MM.1S (cell line): ENCODE results near the gene TP73.

ENCODE experiments used
- DNase-seq: peaks from one replicate; pipeline ENCODE4 v3.0.0-alpha.2; 2015
- H2AFZ ChIP-seq: fragments of 300-600 bp; sonication (generic); 2 replicates; pipeline ENCODE4 v1.6.0; 2016; ENCODE audit warnings: antibody characterized with exemption, low read length
- H3F3A ChIP-seq: fragments of 300-600 bp; sonication (generic); 2 replicates; pipeline ENCODE4 v1.6.1; 2016; ENCODE audit warnings: mild to moderate bottlenecking, antibody characterized with exemption, low read length, moderate library complexity, mixed read lengths; ENCODE audit not compliant: insufficient read depth
- H3K27ac ChIP-seq: fragments of 300-600 bp; sonication (generic); 2 replicates; pipeline ENCODE4 v1.5.1; 2016; ENCODE audit warnings: mild to moderate bottlenecking, low read length
- H3K27me3 ChIP-seq: fragments of 300-600 bp; sonication (generic); replicated peaks from 2 replicates; pipeline ENCODE4 v1.6.0; 2016; ENCODE audit warnings: low read length; ENCODE audit not compliant: insufficient read depth
- H3K36me3 ChIP-seq: fragments of 300-600 bp; sonication (generic); replicated peaks from 2 replicates; pipeline ENCODE4 v1.6.1; 2016; ENCODE audit warnings: mild to moderate bottlenecking, low read length, mixed read lengths; ENCODE audit not compliant: insufficient read depth
- H3K4me1 ChIP-seq: fragments of 300-600 bp; sonication (generic); 2 replicates; pipeline ENCODE4 v1.6.1; 2016; ENCODE audit warnings: low read length, mixed read lengths
- H3K4me2 ChIP-seq: fragments of 300-600 bp; sonication (generic); 2 replicates; pipeline ENCODE4 v1.6.0; 2016; ENCODE audit warnings: low read depth, low read length
- H3K4me3 ChIP-seq: fragments of 300-600 bp; sonication (generic); 2 replicates; pipeline ENCODE4 v1.5.1; 2016; ENCODE audit warnings: low read length, mixed read lengths
- H3K79me2 ChIP-seq: fragments of 300-600 bp; sonication (generic); 2 replicates; pipeline ENCODE4 v1.6.1; 2016; ENCODE audit warnings: mixed run types, low read length, mixed read lengths
- H3K9ac ChIP-seq: fragments of 300-600 bp; sonication (generic); 2 replicates; pipeline ENCODE4 v1.6.1; 2016; ENCODE audit warnings: low read length, mixed read lengths
- H3K9me2 ChIP-seq: fragments of 300-600 bp; sonication (generic); replicated peaks from 2 replicates; pipeline ENCODE4 v1.6.1; 2016; ENCODE audit warnings: mild to moderate bottlenecking, low read length, mixed read lengths; ENCODE audit not compliant: insufficient read depth
- H3K9me3 ChIP-seq: fragments of 300-600 bp; sonication (generic); replicated peaks from 2 replicates; pipeline ENCODE4 v1.6.1; 2016; ENCODE audit warnings: mild to moderate bottlenecking, low read length, mixed read lengths; ENCODE audit not compliant: insufficient read depth
- H4K20me1 ChIP-seq: fragments of 300-600 bp; sonication (generic); 2 replicates; pipeline ENCODE4 v1.6.1; 2016; ENCODE audit warnings: mild to moderate bottlenecking, low read length, moderate library complexity, mixed read lengths; ENCODE audit not compliant: insufficient read depth
- EZH2 ChIP-seq: fragments of 300-600 bp; sonication (generic); optimal IDR thresholded peaks from 2 replicates; pipeline ENCODE3; 2017; ENCODE audit warnings: low read depth, mild to moderate bottlenecking, antibody characterized with exemption, low read length, mixed read lengths
- EZH2phosphoT487 ChIP-seq: fragments of 300-600 bp; sonication (generic); IDR thresholded peaks from 2 replicates; pipeline ENCODE4 v1.6.1; 2018; ENCODE audit warnings: antibody characterized with exemption, low read length
- TF ChIP-seq, protein P1 (sequence below): fragments of 300-600 bp; sonication (generic); IDR thresholded peaks from 2 replicates; pipeline ENCODE4 v1.5.1; 2016; ENCODE audit warnings: antibody characterized with exemption, low read length, mixed read lengths

The TP73 gene

DNA sequence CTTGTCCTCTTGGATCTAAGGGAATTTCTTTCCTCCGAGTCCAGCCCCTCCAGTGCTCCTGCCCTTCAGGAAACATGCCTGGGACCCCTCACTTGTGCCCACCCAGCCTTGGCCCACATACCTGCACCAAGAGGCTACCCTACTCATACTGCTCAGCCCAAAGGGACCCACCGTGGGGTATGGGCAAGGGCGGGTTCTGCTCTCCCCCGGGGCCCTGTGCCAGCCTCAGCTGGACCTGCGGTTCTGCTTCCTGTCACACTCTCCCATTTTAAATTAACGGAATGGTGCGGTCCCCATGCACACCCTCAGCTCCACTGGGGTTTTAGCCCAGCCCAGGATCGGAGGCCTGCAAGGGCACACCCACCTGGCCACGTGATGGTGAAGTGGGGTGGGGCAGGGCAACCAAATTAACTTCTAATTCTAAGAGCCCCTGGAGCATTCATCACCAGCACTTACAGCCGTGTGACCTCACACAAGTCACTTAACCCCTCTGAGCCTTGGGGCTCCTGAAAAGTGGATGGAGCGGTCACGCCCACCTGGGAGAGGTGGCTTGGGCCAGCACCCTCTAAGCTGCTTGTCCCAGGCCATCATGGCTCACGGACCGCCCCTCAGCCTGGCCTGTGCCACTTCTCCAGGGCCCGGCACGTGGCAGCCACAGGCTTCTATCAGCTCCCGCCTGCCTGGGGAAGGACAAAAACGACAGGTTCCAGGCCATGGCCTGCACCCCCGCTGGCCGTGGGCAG lies 28.3 kb downstream of the TP73 start:
- H3K36me3 ChIP-seq, result no peaks in the 10 kb centered on the region
- H2AFZ ChIP-seq, result no peak overlapping the region
- no peaks in the 10 kb centered on the region for H4K20me1 ChIP-seq
- peaks cover 2% of the 10 kb centered on the region; the same call in 1 of the 2 replicates for H3K79me2 ChIP-seq
- H3K27me3 ChIP-seq, result no peaks in the 10 kb centered on the region
- H3K9me2 ChIP-seq, result no peaks in the 10 kb centered on the region
- no peaks in the 10 kb centered on the region for H3K9me3 ChIP-seq
- TF ChIP-seq, protein P1, sequence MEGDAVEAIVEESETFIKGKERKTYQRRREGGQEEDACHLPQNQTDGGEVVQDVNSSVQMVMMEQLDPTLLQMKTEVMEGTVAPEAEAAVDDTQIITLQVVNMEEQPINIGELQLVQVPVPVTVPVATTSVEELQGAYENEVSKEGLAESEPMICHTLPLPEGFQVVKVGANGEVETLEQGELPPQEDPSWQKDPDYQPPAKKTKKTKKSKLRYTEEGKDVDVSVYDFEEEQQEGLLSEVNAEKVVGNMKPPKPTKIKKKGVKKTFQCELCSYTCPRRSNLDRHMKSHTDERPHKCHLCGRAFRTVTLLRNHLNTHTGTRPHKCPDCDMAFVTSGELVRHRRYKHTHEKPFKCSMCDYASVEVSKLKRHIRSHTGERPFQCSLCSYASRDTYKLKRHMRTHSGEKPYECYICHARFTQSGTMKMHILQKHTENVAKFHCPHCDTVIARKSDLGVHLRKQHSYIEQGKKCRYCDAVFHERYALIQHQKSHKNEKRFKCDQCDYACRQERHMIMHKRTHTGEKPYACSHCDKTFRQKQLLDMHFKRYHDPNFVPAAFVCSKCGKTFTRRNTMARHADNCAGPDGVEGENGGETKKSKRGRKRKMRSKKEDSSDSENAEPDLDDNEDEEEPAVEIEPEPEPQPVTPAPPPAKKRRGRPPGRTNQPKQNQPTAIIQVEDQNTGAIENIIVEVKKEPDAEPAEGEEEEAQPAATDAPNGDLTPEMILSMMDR, result no peak
- TF ChIP-seq EZH2, result no peak
- TF ChIP-seq EZH2phosphoT487, result no peak
- no peak overlapping the region for H3K4me3 ChIP-seq
- H3F3A ChIP-seq, result no peaks in the 10 kb centered on the region
- H3K4me1 ChIP-seq, result no peaks in the 10 kb centered on the region
- no peak overlapping the region for H3K4me2 ChIP-seq
- no peak overlapping the region for H3K27ac ChIP-seq
- H3K9ac ChIP-seq, result no peak overlapping the region
- DNase-seq, result no peak

DNA sequence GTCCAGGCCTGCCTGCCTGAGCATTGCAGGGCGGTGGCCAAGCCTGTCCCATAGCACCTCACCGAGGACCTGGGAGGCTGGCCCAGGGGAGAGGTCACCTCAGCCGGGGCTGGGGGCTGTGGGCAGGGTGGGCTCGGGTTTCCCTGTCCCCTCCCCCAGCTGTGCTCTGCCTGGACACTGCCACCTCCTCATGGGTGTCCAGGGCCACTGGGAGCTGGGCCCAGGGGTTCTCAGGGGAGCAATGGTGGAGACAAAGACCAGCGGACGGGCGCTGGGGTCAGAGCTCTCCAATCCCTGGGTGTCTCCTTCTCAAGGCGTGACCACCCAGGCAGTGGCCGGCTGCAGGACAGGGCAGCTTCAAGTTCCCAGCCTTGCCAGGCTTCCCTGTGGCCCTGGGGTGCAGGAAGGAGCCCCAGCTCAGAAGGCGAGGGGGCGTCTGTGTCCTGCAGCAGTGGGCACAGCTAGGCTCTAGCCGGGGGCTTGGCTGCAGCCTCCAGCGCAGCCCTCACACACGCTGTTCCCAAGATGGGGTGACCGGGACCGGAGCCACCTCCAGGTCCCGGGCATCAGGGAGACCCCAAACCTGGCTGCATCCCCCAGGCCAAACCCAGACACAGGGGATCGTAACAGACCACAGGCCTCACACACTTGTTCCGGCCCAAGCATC lies 29.0 kb downstream of the TP73 start:
- Histone ChIP-seq H3K27me3 (no peaks in the 10 kb centered on the region), H3K9me3 (no peaks in the 10 kb centered on the region), H3K4me2 (no peak overlapping the region), H3K36me3 (no peaks in the 10 kb centered on the region), H4K20me1 (no peaks in the 10 kb centered on the region), H3K27ac (no peak overlapping the region), H3K4me3 (no peak overlapping the region), H2AFZ (no peak overlapping the region), H3K4me1 (no peaks in the 10 kb centered on the region), H3K9ac (no peak overlapping the region), H3F3A (no peaks in the 10 kb centered on the region), H3K9me2 (no peaks in the 10 kb centered on the region), H3K79me2 (no peaks in the 10 kb centered on the region; the same call in 1 of the 2 replicates)
- TF ChIP-seq EZH2phosphoT487, result no peak
- TF ChIP-seq, protein P1, result no peak
- TF ChIP-seq EZH2, result no peak
- no peak for DNase-seq

DNA sequence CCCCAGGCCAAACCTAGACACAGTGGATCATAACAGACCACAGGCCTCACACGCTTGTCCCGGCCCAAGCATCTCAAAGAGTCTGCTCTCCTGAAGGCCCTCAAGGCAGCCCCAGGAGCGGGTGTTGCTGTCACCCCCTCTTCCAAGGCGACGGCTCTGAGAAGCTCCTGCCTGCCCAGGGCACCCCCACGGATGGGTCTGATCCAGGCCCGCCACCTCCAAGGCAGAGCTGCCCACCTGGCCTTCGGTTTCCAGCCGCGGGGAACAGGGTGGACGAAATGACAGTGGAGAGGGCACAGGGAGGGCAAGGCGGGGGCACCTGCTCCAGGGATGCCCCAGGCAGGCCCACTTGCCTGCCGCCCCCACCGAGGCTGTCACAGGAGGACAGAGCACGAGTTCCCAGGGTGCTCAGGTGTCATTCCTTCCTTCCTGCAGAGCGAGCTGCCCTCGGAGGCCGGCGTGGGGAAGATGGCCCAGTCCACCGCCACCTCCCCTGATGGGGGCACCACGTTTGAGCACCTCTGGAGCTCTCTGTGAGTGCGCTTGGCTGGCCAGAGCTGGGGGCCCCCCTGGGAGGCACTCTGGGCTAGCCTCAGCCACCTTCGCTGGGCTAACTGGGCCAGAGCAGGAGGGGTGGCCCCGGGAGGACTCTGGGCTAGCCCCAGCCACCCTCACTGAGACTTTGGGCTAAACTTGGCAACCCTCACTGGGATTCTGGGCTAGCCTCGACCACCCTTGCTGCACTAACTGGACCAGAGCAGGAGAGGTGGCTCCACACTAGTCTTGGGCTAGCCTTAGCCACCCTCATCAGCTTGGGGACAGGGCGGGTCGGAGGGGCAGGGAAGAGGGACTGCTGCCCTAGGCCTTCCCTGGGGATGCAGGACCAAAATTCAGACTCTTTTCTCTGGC lies 29.8 kb downstream of the TP73 start:
- Histone ChIP-seq H3K4me2 (no peak overlapping the region), H3K27ac (no peak overlapping the region), H3K9ac (no peak overlapping the region), H3K4me3 (no peak overlapping the region), H3F3A (no peaks in the 10 kb centered on the region), H3K4me1 (no peaks in the 10 kb centered on the region), H2AFZ (no peak overlapping the region), H4K20me1 (no peaks in the 10 kb centered on the region), H3K9me2 (no peaks in the 10 kb centered on the region), H3K79me2 (no peaks in the 10 kb centered on the region; the same call in 1 of the 2 replicates), H3K27me3 (no peaks in the 10 kb centered on the region), H3K36me3 (no peaks in the 10 kb centered on the region), H3K9me3 (no peaks in the 10 kb centered on the region)
- no peak for DNase-seq
- TF ChIP-seq, protein P1, result no peak
- TF ChIP-seq EZH2 (no peak), EZH2phosphoT487 (no peak)
